Thymus (tissue), 11 donors: ENCODE data around the gene ADCY9. TPM values are rescaled to one million over a fixed set of nuclear protein-coding genes. Genes with fewer than 3 reads are reported as not detected.
"Not testable (repeated sequence)": the region's sequence is repeated elsewhere in the genome, so short reads cannot be mapped to it uniquely, and the experiment has no call there.

Source experiments
- DNase-seq, 9 donors: peaks; one replicate each; pipeline ENCODE4 v3.0.0-alpha.2; 2013; ENCODE audit warnings: low spot score in 9 of 9, low read depth in 6 of 9, missing footprints in 1 of 9
- H3K27ac ChIP-seq, 2 donors: one replicate each; pipeline ENCODE4 v1.5.1; 2013; ENCODE audit warnings: control low read depth in 1 of 2, low read depth in 1 of 2, low read length in 1 of 2, mild to moderate bottlenecking in 1 of 2, moderate library complexity in 1 of 2
- H3K27me3 ChIP-seq, 2 donors: one replicate each; pipeline ENCODE4 v1.5.1; 2013; ENCODE audit warnings: low read length in 1 of 2; ENCODE audit not compliant: control insufficient read depth in 2 of 2, insufficient read depth in 1 of 2
- H3K36me3 ChIP-seq, 2 donors: one replicate each; pipeline ENCODE4 v1.5.1; 2013; ENCODE audit warnings: low read length in 1 of 2, mild to moderate bottlenecking in 1 of 2, moderate library complexity in 1 of 2; ENCODE audit not compliant: control insufficient read depth in 2 of 2, insufficient read depth in 2 of 2
- H3K4me1 ChIP-seq, 2 donors: one replicate each; pipeline ENCODE4 v1.5.1; 2013; ENCODE audit warnings: low read length in 2 of 2; ENCODE audit not compliant: control insufficient read depth in 2 of 2, insufficient read depth in 2 of 2
- H3K4me3 ChIP-seq, 2 donors: one replicate each; pipeline ENCODE4 v1.5.1; 2013; ENCODE audit warnings: low read length in 2 of 2, control low read depth in 1 of 2, mild to moderate bottlenecking in 1 of 2
- H3K9me3 ChIP-seq, 2 donors: one replicate each; pipeline ENCODE4 v1.5.1; 2013; ENCODE audit warnings: low read length in 1 of 2, mild to moderate bottlenecking in 1 of 2; ENCODE audit not compliant: control insufficient read depth in 2 of 2, insufficient read depth in 1 of 2
- WGBS: extraction: QIAGEN DNeasy Blood & Tissue Kit; methylation state at CpG from one replicate; pipeline ENCODE4 v1.1.7; 2013; 5-methylcytosine and 5-hydroxymethylcytosine counted together
- polyA plus RNA-seq: library from polyadenylated mRNA; stranded (reverse); fragments of 200-250 nt; gene quantifications from one replicate; pipeline ENCODE4 v1.2.3, GENCODE V29; 2013
- total RNA-seq: library from RNA; stranded (reverse); fragments of 120-200 nt; gene quantifications from one replicate; pipeline ENCODE4 v1.2.4, GENCODE V29; 2013
- donor health status: healthy.

Gene ADCY9
- total and polyA plus RNA-seq, 2 donors, result 1.3 to 2.2 TPM

DNA sequence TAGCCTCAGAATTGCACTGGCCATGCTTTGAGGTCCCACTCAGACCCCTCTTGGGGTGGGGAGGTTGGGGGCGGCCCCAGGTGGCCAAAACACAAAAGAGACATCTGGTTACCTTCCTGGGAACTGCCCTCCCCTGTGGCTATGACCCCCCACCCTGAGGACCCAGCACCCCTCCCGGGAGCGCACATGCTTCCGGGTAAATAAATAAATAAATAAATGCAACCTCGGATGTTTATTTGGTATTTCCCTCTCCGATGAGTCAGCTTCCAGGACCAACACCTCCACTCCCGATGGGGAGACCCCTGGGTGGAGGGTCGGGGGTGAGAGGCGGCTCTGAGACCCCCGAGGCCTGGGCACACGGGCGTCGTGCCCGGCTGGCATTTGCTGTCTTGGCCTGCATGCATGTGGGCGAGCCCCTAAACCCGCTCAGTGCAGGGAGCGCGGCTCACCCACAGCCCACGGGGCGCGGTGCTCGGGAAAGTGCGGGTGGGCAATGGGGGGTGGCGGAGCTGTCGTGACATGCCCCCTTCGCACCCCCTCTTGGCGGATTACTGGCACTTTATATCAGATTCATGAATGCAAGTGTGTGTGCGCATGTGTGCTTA, 151.5 kb downstream of the ADCY9 start:
- H3K36me3 ChIP-seq, result no peaks in the 10 kb centered on the region
- H3K27me3 ChIP-seq, result peaks cover 0 to 20% of the 10 kb centered on the region in 2 donors
- peaks cover 0 to 4% of the 10 kb centered on the region in 2 donors for H3K4me1 ChIP-seq
- H3K4me3 ChIP-seq, result no peak overlapping the region
- H3K27ac ChIP-seq, result no peak overlapping the region
- WGBS, result 97% methylated on average over 28 of the region's 28 CpGs
- peaks cover 0 to 3% of the 10 kb centered on the region in 2 donors for H3K9me3 ChIP-seq
- no peak for DNase-seq

DNA sequence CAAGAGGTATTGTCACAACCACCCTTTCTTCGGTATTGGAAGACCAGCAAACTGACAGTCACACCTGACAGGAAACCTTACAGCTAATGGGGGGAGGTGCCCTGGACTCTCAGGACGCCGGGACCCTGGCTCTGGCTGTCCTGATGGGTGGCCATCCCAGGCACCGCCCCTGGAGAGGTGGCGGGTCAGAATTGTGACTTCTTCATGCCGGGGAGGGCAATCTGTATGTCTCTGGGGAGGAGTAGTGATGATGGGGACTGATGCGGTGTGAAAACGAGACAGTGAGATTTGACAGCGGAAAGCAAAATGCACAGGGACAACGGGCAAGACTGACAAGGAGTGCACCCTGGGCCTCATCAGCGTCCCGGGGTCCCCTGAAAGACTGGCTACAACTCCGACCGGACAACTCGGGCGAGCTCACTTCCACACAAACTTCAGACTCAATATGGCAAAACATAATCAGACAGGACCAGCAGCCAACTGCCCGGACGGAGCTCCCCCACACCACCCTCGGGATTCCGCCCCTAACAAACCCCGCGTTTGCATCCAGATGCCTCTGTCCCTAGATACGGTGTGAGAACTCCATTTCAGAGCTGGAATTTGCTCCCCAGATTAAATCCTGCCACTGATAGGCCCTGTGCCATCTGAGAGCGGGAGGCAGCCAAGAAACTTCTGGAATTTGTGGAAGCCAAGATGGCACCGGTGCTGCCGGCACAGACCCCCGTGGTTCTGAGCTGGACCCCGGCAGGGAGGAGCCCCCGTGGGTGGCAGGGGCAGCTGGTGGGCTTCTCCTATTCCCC, 152.2 kb downstream of the ADCY9 start:
- H3K4me1 ChIP-seq, result peaks cover 0 to 4% of the 10 kb centered on the region in 2 donors
- DNase-seq, result no peak
- H3K27me3 ChIP-seq, result peaks cover 0 to 20% of the 10 kb centered on the region in 2 donors
- H3K9me3 ChIP-seq, result peaks cover 0 to 3% of the 10 kb centered on the region in 2 donors
- H3K4me3 ChIP-seq, result no peak overlapping the region
- H3K27ac ChIP-seq, result no peak overlapping the region
- WGBS, result 85% methylated on average over 29 of the region's 29 CpGs
- H3K36me3 ChIP-seq, result no peaks in the 10 kb centered on the region

DNA sequence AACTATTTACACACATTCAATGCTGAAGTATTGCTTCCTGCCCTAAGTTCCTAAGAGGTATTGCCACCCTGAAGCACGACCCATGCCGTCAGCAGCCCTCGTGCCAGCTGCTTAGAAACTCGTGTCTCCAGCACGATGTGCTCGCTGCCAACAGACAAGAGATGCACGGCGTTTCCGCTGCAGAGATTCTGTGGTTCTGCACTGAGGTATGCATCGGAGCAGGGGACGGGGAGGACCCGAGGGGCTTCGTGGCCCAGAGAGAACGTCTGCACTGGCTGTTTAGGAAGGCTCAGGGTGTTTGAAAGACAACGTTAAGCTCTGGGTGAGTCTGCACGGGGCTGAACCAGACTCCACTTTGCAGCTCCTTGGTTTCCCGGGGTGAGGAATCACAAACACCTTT, 153.0 kb downstream of the ADCY9 start:
- 44% methylated on average over 17 of the region's 17 CpGs for WGBS
- H3K27ac ChIP-seq, result no peak overlapping the region
- H3K27me3 ChIP-seq, result peaks cover 0 to 20% of the 10 kb centered on the region in 2 donors
- H3K9me3 ChIP-seq, result peaks cover 0 to 3% of the 10 kb centered on the region in 2 donors
- no peaks in the 10 kb centered on the region for H3K36me3 ChIP-seq
- DNase-seq, result no peak
- H3K4me3 ChIP-seq, result no peak overlapping the region
- peaks cover 0 to 4% of the 10 kb centered on the region in 2 donors for H3K4me1 ChIP-seq

DNA sequence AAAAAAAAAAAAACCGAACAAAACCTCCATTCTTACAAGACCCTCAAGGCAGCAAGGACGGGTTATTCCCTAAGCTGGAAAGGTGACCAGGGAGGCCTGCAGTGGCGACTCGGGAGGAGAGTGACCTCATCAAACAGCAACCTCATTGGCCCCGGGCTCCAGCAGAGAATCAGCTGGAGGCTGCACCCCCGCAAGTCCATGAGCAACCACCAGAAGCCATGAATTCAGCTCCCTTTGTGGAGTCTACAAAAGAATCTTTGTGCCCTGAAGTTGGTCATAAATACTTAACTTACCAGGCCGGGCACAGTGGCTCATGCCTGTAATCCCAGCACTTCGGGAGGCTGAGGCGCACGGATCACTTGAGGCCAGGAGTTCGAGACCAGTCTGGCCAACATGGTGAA, 154.8 kb downstream of the ADCY9 start:
- Histone ChIP-seq H3K4me1 (peaks cover 0 to 4% of the 10 kb centered on the region in 2 donors), H3K4me3 (no peak overlapping the region), H3K27ac (no peak overlapping the region), H3K9me3 (peaks cover 0 to 3% of the 10 kb centered on the region in 2 donors), H3K36me3 (no peaks in the 10 kb centered on the region), H3K27me3 (peaks cover 0 to 25% of the 10 kb centered on the region in 2 donors)
- DNase-seq, result no peak
- 90% methylated on average over 11 of the region's 11 CpGs for WGBS

DNA sequence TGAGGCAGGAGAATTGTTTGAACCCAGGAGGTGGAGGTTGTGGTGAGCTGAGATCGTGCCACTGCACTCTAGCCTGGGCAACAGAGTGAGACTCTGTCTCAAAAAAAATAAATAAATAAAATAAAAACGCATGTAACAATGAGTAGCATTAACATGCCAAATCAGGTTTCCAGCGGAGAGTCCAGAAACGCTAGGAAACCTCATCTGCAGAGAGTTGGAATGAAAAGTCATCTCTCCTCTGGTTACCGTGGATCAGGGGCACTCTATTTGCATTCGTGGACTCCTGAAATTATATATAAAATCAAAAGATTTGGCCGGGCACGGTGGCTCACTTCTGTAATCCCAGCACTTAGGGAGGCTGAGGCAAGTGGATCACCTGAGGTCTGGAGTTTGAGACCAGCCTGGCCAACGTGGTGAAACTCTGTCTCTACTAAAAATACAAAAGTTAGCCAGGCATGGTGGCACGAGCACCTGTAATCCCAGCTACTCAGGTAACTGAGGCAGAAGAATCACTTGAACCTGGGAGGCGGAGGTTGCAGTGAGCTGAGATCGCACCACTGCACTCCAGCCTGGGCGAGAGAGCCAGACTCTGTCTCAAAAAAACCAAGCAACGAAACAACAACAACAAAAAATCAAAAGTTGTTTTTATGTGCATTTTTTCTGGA, 156.2 kb downstream of the ADCY9 start:
- not testable (repeated sequence) for DNase-seq, H3K4me3 ChIP-seq, H3K4me1 ChIP-seq, H3K36me3 ChIP-seq, H3K9me3 ChIP-seq
- peaks cover 0 to 28% of the 10 kb centered on the region in 2 donors for H3K27me3 ChIP-seq
- peak overlapping the region in 1 of 2 donors; percentile 69 for H3K27ac ChIP-seq
- 88% methylated on average over 14 of the region's 14 CpGs for WGBS

DNA sequence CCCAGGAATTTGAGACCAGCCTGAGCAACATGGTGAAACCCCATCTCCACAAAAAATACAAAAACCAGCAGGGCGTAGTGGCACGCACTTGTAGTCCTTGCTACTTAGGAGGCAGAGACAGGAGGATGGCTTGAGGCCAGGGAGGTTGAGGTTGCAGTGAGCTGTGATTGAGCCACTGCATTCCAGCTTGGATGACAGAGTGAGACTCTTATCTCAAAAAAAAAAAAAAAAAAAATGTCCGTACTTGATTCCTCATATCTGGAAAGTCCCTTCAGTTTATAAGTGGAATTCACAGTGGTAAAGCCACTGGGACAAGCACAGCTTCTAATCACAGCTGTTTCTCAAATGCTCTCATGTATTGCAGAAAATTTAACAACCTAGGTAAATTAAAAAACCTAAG, 157.1 kb downstream of the ADCY9 start:
- no peaks in the 10 kb centered on the region for H3K36me3 ChIP-seq
- peak overlapping the region in 1 of 2 donors; percentile 65 for H3K27ac ChIP-seq
- no peaks in the 10 kb centered on the region for H3K9me3 ChIP-seq
- H3K27me3 ChIP-seq, result peaks cover 3 to 30% of the 10 kb centered on the region in 2 donors
- WGBS, result 96% methylated on average over 3 of the region's 3 CpGs
- H3K4me3 ChIP-seq, result no peak overlapping the region
- peaks cover 0 to 7% of the 10 kb centered on the region in 2 donors for H3K4me1 ChIP-seq
- no peak for DNase-seq

DNA sequence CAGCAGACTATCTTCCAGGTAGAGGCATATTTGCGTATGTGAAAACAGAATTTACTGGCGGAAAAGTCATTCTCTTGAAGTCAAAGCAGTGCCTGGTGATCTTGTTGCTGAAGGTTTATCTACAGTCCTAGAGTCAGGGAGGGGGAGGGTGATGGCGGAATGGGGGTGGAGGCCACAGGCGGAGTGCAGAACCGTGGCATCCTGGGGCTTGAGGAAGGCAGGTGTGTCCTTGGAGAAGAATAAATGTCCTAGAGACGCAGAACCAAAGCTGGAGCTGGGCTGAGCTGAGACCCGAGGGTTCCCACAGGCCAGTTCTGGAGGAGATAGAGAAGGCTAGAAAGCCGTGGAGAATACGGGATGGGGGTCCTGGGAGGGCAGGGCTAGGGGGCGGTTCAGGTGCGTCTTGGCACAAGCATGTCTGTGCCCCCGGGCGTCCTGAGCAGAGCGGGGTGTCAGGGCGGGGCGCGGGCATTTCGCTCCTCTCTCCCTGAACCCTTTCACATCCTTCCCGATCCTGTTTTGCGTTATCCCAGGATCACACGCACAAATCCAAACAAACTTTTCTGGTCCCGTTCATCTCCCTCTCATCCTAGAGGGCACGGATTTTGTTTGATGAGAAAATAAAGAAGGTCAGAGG, 158.8 kb downstream of the ADCY9 start:
- no peaks in the 10 kb centered on the region for H3K9me3 ChIP-seq
- H3K4me3 ChIP-seq, result no peak overlapping the region
- H3K4me1 ChIP-seq, result peaks cover 0 to 11% of the 10 kb centered on the region in 2 donors
- DNase-seq, result no peak
- H3K36me3 ChIP-seq, result no peaks in the 10 kb centered on the region
- H3K27ac ChIP-seq, result no peak overlapping the region
- peaks cover 3 to 25% of the 10 kb centered on the region in 2 donors for H3K27me3 ChIP-seq
- WGBS, result 87% methylated on average over 23 of the region's 23 CpGs

DNA sequence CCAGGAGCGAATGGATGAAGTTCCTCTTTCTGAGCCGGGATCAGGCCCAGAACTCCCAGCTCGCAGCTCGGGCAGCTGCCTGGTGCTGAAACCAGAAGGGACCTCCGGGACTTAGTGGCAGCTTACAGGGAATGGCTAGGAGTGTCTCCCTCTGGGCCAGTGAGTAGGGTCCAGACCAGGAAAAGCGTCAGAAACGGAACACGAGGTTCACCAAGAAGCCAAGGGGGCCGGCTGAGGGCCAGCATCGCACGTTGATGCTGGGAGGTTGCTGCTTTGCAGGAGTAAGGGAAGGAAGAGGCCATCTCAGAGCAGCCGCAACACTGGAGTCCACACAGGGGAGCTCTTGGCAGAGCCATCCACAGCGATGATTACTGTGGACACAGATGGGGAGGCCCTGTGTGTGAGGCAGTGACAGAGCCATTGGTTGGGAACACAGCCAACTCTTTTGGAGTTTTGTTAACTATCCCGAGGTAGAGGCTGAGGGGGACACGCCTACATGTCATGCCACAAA, 161.8 kb downstream of the ADCY9 start:
- Histone ChIP-seq H3K4me3 (no peak overlapping the region), H3K36me3 (no peaks in the 10 kb centered on the region), H3K27ac (no peak overlapping the region), H3K27me3 (peaks cover 3 to 30% of the 10 kb centered on the region in 2 donors), H3K9me3 (no peaks in the 10 kb centered on the region), H3K4me1 (peaks cover 0 to 15% of the 10 kb centered on the region in 2 donors)
- 24% methylated on average over 15 of the region's 15 CpGs for WGBS
- DNase-seq, result peak in 1 of 9 donors; percentile 33
